NT2/D1 (cell line): ENCODE data around the gene EPM2AIP1.

Experiments
- DNase-seq: peaks from one replicate; pipeline ENCODE4 v3.0.0-alpha.2; 2011; ENCODE audit warnings: low read depth, low spot score
- H3K27me3 ChIP-seq: 2 replicates; pipeline ENCODE4 v1.6.0; 2011; ENCODE audit warnings: mild to moderate bottlenecking; ENCODE audit not compliant: insufficient read length, insufficient read depth
- H3K36me3 ChIP-seq: 2 replicates; pipeline ENCODE4 v1.6.1; 2011; ENCODE audit warnings: mild to moderate bottlenecking, low read length, mixed read lengths; ENCODE audit not compliant: insufficient read depth, insufficient read length
- H3K4me1 ChIP-seq: 2 replicates; pipeline ENCODE4 v1.5.1; 2011; ENCODE audit not compliant: insufficient read depth, insufficient read length
- H3K4me3 ChIP-seq: 2 replicates; pipeline ENCODE4 v1.5.1; 2011; ENCODE audit warnings: low read depth; ENCODE audit not compliant: insufficient read length
- H3K9ac ChIP-seq: 2 replicates; pipeline ENCODE4 v1.6.0; 2011; ENCODE audit warnings: low read depth; ENCODE audit not compliant: insufficient read length
- H3K9me3 ChIP-seq: 2 replicates; pipeline ENCODE4 v1.5.1; 2011; ENCODE audit warnings: mild to moderate bottlenecking, low read length; ENCODE audit not compliant: insufficient read depth
- SUZ12 ChIP-seq: IDR thresholded peaks from 2 replicates; pipeline ENCODE4 v1.6.1; 2011; ENCODE audit not compliant: insufficient read length, insufficient read depth; ENCODE audit errors: extremely low read depth
- YY1 ChIP-seq: IDR thresholded peaks from 2 replicates; pipeline ENCODE4 v1.6.1; 2011; ENCODE audit not compliant: insufficient read length, insufficient read depth
- ZNF274 ChIP-seq: IDR thresholded peaks from 2 replicates; pipeline ENCODE4 v1.6.1; 2011; ENCODE audit warnings: mild to moderate bottlenecking, low read depth, low read length

Gene EPM2AIP1

GRCh38 chr3:36991923-36992805 lies 767 bp downstream of the EPM2AIP1 start:
- no peaks in the 10 kb centered on the region for H3K27me3 ChIP-seq
- DNase-seq = no peak
- H3K9ac ChIP-seq = peak overlapping the region; percentile 88
- peaks cover 72% of the 10 kb centered on the region for H3K36me3 ChIP-seq
- no peaks in the 10 kb centered on the region for H3K4me1 ChIP-seq
- H3K9me3 ChIP-seq = peaks cover 10% of the 10 kb centered on the region; the same call in 1 of the 2 replicates
- peak overlapping the region; percentile 76 for H3K4me3 ChIP-seq
- TF ChIP-seq YY1 = no peak
- no peak for TF ChIP-seq SUZ12
- no peak for TF ChIP-seq ZNF274

GRCh38 chr3:36991147-36991546 lies 1.8 kb downstream of the EPM2AIP1 start:
- DNase-seq = no peak
- Histone ChIP-seq H3K36me3 (peaks cover 72% of the 10 kb centered on the region), H3K27me3 (no peaks in the 10 kb centered on the region), H3K4me1 (no peaks in the 10 kb centered on the region), H3K9ac (no peak overlapping the region), H3K9me3 (peaks cover 10% of the 10 kb centered on the region; the same call in 1 of the 2 replicates), H3K4me3 (peak overlapping the region; percentile 10)
- TF ChIP-seq SUZ12 = no peak
- no peak for TF ChIP-seq YY1
- no peak for TF ChIP-seq ZNF274

- Histone ChIP-seq H3K36me3 (peaks cover 74% of the 10 kb centered on the region), H3K4me1 (no peaks in the 10 kb centered on the region), H3K9ac (no peak overlapping the region), H3K27me3 (no peaks in the 10 kb centered on the region), H3K9me3 (peaks cover 10% of the 10 kb centered on the region; the same call in 1 of the 2 replicates), H3K4me3 (no peak overlapping the region)
- TF ChIP-seq ZNF274 (no peak), YY1 (no peak), SUZ12 (no peak)
- DNase-seq = no peak
These were observed 3.4 kb downstream of the EPM2AIP1 start for GRCh38 chr3:36989568-36989967.

GRCh38 chr3:36989005-36989404 lies 3.9 kb downstream of the EPM2AIP1 start:
- DNase-seq = no peak
- TF ChIP-seq YY1 (no peak), SUZ12 (no peak), ZNF274 (no peak)
- H3K9me3 ChIP-seq = peaks cover 10% of the 10 kb centered on the region; the same call in 1 of the 2 replicates
- H3K27me3 ChIP-seq = no peaks in the 10 kb centered on the region
- no peak overlapping the region for H3K4me3 ChIP-seq
- H3K36me3 ChIP-seq = peaks cover 79% of the 10 kb centered on the region
- no peak overlapping the region for H3K9ac ChIP-seq
- H3K4me1 ChIP-seq = no peaks in the 10 kb centered on the region

- H3K9ac ChIP-seq = no peak overlapping the region
- H3K36me3 ChIP-seq = peaks cover 84% of the 10 kb centered on the region
- TF ChIP-seq YY1 (no peak), SUZ12 (no peak), ZNF274 (no peak)
- DNase-seq = no peak
- H3K27me3 ChIP-seq = no peaks in the 10 kb centered on the region
- no peak overlapping the region for H3K4me3 ChIP-seq
- H3K4me1 ChIP-seq = no peaks in the 10 kb centered on the region
- peaks cover 10% of the 10 kb centered on the region; the same call in 1 of the 2 replicates for H3K9me3 ChIP-seq
These were observed 4.6 kb downstream of the EPM2AIP1 start for GRCh38 chr3:36988356-36988755.

GRCh38 chr3:36981006-36981405 lies 11.9 kb downstream of the EPM2AIP1 start:
- Histone ChIP-seq H3K27me3 (no peaks in the 10 kb centered on the region), H3K4me3 (no peak overlapping the region), H3K4me1 (no peaks in the 10 kb centered on the region), H3K9ac (no peak overlapping the region), H3K36me3 (peaks cover 35% of the 10 kb centered on the region), H3K9me3 (no peaks in the 10 kb centered on the region)
- DNase-seq = no peak
- no peak for TF ChIP-seq YY1
- TF ChIP-seq ZNF274 = no peak
- no peak for TF ChIP-seq SUZ12

- DNase-seq = no peak
- no peaks in the 10 kb centered on the region for H3K27me3 ChIP-seq
- no peak overlapping the region for H3K4me3 ChIP-seq
- no peaks in the 10 kb centered on the region for H3K9me3 ChIP-seq
- no peaks in the 10 kb centered on the region for H3K36me3 ChIP-seq
- H3K9ac ChIP-seq = no peak overlapping the region
- peaks cover 2% of the 10 kb centered on the region for H3K4me1 ChIP-seq
- no peak for TF ChIP-seq ZNF274
- TF ChIP-seq SUZ12 = no peak
- TF ChIP-seq YY1 = no peak
These were observed 19.8 kb downstream of the EPM2AIP1 start for GRCh38 chr3:36973139-36973538.
